GM23248 (cell line): ENCODE data around the gene SF3B2.

Source experiments
- EZH2 ChIP-seq: fragments of 200-600 bp; sonication (generic); IDR thresholded peaks from 2 replicates; pipeline ENCODE4 v1.6.1; 2018; ENCODE audit warnings: antibody characterized with exemption, mild to moderate bottlenecking; ENCODE audit not compliant: insufficient read depth, poor library complexity, severe bottlenecking
- EZH2phosphoT487 ChIP-seq: fragments of 200-600 bp; sonication (generic); IDR thresholded peaks from 2 replicates; pipeline ENCODE4 v1.6.1; 2018; ENCODE audit warnings: antibody characterized with exemption, moderate library complexity, mild to moderate bottlenecking, low read depth; ENCODE audit not compliant: insufficient read depth

DNA sequence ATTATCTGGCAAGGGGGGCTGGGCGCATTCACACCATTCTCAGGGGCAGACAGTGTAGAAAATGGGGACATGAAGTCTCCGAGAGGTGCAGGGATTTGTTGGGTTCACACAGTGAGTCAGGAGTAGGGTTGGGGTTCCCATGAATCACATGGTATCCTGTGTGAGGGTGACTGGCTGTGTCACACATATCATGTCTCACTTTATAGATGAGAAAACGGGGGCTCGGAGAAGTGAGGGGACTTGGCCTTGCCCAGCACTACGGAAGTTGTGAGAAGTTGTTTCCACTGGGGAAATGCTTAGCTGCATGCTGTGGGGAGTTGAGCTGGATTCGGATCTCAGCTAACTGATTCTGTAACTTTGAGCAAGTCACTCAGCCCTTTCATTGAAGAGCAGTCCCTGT is 7.4 kb upstream of the SF3B2 start:
- TF ChIP-seq EZH2 (no peak), EZH2phosphoT487 (no peak)
